Keratinocyte (primary cell): ENCODE data around the gene GRWD1. TPM values are rescaled to one million over a fixed set of nuclear protein-coding genes. Genes with fewer than 3 reads are reported as not detected.

Source experiments
- DNase-seq: peaks from one replicate; pipeline ENCODE4 v3.0.0-alpha.2; 2011; ENCODE audit warnings: low read depth, missing footprints, low spot score
- FAIRE-seq: peaks from 2 replicates; lab custom pipeline; 2011; peaks lifted over from hg19 to GRCh38; lab: Jason Lieb, UNC
- H2AFZ ChIP-seq: 2 replicates; pipeline ENCODE4 v1.6.0; 2012; ENCODE audit warnings: low read length, control low read depth, inconsistent platforms; ENCODE audit not compliant: control insufficient read depth
- H3K27ac ChIP-seq: 2 replicates; pipeline ENCODE4 v1.5.1; 2011; ENCODE audit warnings: low read length; ENCODE audit not compliant: control insufficient read depth, insufficient read depth
- H3K27me3 ChIP-seq: 3 replicates; pipeline ENCODE4 v1.6.0; 2011; ENCODE audit warnings: low read length; ENCODE audit not compliant: control insufficient read depth, insufficient read depth; ENCODE audit errors: extremely low read depth
- H3K36me3 ChIP-seq, 2 experiments: 2 replicates in 1 of 2; 3 replicates in 1 of 2; pipeline ENCODE4 v1.5.1; 2011; ENCODE audit warnings: low read length in 2 of 2, mild to moderate bottlenecking in 1 of 2; ENCODE audit not compliant: control insufficient read depth in 2 of 2, insufficient read depth in 2 of 2; ENCODE audit errors: extremely low read depth in 1 of 2
- H3K4me1 ChIP-seq: 3 replicates; pipeline ENCODE4 v1.5.1; 2011; ENCODE audit warnings: low read length; ENCODE audit not compliant: control insufficient read depth, insufficient read depth; ENCODE audit errors: extremely low read depth
- H3K4me2 ChIP-seq: 3 replicates; pipeline ENCODE4 v1.6.0; 2011; ENCODE audit warnings: low read depth, low read length; ENCODE audit not compliant: control insufficient read depth, insufficient read depth; ENCODE audit errors: extremely low read depth
- H3K4me3 ChIP-seq, 3 experiments: fragments of 200-600 bp in 1 of 3; sonication (generic) in 1 of 3; 2 replicates in 2 of 3; 3 replicates in 1 of 3; pipeline ENCODE4 v1.5.1; 2011 to 2016; ENCODE audit warnings: low read length in 3 of 3, mild to moderate bottlenecking in 3 of 3, control low read depth in 2 of 3, inconsistent platforms in 1 of 3, low read depth in 1 of 3, mixed read lengths in 1 of 3, mixed run types in 1 of 3, moderate library complexity in 1 of 3; ENCODE audit not compliant: control insufficient read depth in 2 of 3, insufficient read depth in 2 of 3; ENCODE audit errors: extremely low read depth in 1 of 3
- H3K79me2 ChIP-seq: 2 replicates; pipeline ENCODE4 v1.6.0; 2012; ENCODE audit warnings: low read length; ENCODE audit not compliant: control insufficient read depth, insufficient read depth
- H3K9ac ChIP-seq: 3 replicates; pipeline ENCODE4 v1.6.0; 2011; ENCODE audit warnings: low read length; ENCODE audit not compliant: control insufficient read depth, insufficient read depth; ENCODE audit errors: extremely low read depth
- H3K9me1 ChIP-seq: 3 replicates; pipeline ENCODE4 v1.6.0; 2011; ENCODE audit warnings: low read length; ENCODE audit not compliant: control insufficient read depth, insufficient read depth; ENCODE audit errors: extremely low read depth
- H3K9me3 ChIP-seq: 2 replicates; pipeline ENCODE4 v1.5.1; 2012; ENCODE audit warnings: low read depth, low read length; ENCODE audit not compliant: control insufficient read depth
- H4K20me1 ChIP-seq: 3 replicates; pipeline ENCODE4 v1.6.0; 2011; ENCODE audit warnings: low read length; ENCODE audit not compliant: control insufficient read depth, insufficient read depth; ENCODE audit errors: extremely low read depth
- CTCF ChIP-seq, 3 experiments: IDR thresholded peaks in 1 of 3; conservative IDR thresholded peaks in 1 of 3; optimal IDR thresholded peaks in 1 of 3; 2 replicates in 2 of 3; 3 replicates in 1 of 3; pipeline versions ENCODE3 to v1.5.1; 2011; ENCODE audit warnings: low read length in 3 of 3, mild to moderate bottlenecking in 3 of 3, moderate library complexity in 2 of 3, control low read depth in 1 of 3, inconsistent platforms in 1 of 3; ENCODE audit not compliant: insufficient read depth in 2 of 3; ENCODE audit errors: extremely low read depth in 1 of 3
- EZH2 ChIP-seq: IDR thresholded peaks from one replicate; pipeline ENCODE4 v1.6.1; 2012; ENCODE audit warnings: inconsistent platforms, mild to moderate bottlenecking, low read length, moderate library complexity
- dilution Hi-C: fragments of 300-500 bp; cut with MboI; formaldehyde crosslinking; loops from one replicate; pipeline ENCODE4 v1.7.0; 2020; ENCODE audit warnings: low sequenced_read_pairs; ENCODE audit not compliant: extremely low pct_ligation_motif_present
- polyA plus RNA-seq, 5 experiments: library from polyadenylated mRNA; depleted of rRNA in 3 of 5; stranded (reverse) in 3 of 5; stranded (forward) in 1 of 5; unstranded in 1 of 5; fragments of >200 nt; gene quantifications; 1 replicate in 1 of 5; 2 replicates in 3 of 5; 3 replicates in 1 of 5; pipeline versions ENCODE4 v1.2.1 to v1.2.3, GENCODE V29; 2011 to 2012; ENCODE audit warnings: missing spikeins in 2 of 5, low read depth in 1 of 5, low replicate concordance in 1 of 5

Gene GRWD1
- polyA plus RNA-seq, 1 donor (not counting 4 experiments of a cell fraction or from before 2014, with no cell fraction given), result 26.1 TPM

DNA sequence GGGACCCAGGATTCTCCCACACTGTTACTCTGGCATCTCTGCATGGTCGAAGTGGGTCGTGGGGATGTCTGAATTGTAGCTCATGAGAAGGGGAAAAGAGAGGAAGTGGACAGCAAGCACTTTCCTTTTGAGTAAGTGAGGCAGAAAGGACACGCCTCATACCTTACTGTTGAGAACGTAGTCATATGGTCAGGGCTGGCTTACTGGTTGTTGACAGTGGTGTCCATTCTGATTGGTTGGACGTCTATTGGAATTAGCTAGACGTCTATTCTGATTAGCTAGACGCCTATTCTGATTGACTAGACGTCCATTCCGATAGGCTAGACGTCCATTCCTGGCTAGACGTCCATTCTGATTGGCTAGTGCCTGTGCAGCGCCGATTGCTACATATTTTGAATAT is 39.9 kb upstream of the GRWD1 start:
- Histone ChIP-seq H3K27ac (no peak overlapping the region), H3K4me1 (peaks cover 5% of the 10 kb centered on the region), H3K27me3 (no peaks in the 10 kb centered on the region), H3K9ac (no peak overlapping the region), H3K36me3 (no peaks in the 10 kb centered on the region), H3K9me3 (no peaks in the 10 kb centered on the region), H3K9me1 (no peaks in the 10 kb centered on the region), H3K4me2 (no peak overlapping the region), H3K4me3 (no peak overlapping the region), H4K20me1 (no peaks in the 10 kb centered on the region), H2AFZ (no peak overlapping the region), H3K79me2 (no peaks in the 10 kb centered on the region)
- DNase-seq (no peak), FAIRE-seq (no peak)
- TF ChIP-seq CTCF (optimal IDR thresholded peaks at IDR 0.05 in 1 of 3, IDR thresholded peaks at IDR 0.05 in 1 of 3, conservative IDR thresholded peaks at IDR 0.05 in 1 of 3; ENCODE audit: extremely low read depth in 1 of 3, insufficient read depth in 2 of 3, low read length in 3 of 3), result no peak
- TF ChIP-seq EZH2, result no peak
- dilution Hi-C loops, result no loop called here

DNA sequence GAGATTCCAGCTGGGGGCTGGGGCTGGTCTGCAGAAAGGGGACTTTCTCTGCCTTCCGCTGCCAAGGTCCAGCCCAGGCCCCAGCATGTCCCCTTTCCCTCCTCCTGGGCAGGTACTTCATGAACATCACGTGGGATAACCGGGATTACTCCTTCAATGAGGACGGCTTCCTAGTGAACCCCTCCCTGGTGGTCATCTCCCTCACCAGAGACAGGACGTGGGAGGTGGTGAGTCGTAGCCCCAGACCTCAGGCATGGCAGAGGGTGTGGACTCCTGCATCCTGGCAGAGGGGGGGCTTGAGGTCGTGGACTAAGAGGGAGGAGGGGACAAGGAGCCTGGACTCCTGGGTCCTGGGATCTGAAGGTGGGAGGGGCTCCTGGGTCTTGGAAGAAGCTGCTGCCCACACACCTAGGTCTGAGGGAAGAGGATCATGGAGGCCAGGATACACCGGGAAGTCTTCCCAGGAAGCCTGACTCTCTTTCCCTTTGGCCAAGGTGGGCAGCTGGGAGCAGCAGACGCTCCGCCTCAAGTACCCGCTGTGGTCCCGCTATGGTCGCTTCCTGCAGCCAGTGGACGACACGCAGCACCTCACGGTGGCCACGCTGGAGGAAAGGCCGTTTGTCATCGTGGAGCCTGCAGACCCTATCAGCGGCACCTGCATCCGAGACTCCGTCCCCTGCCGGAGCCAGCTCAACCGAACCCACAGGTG is 31.8 kb upstream of the GRWD1 start:
- H3K27ac ChIP-seq, result no peak overlapping the region
- dilution Hi-C loops, result no loop called here
- H3K9me1 ChIP-seq, result no peaks in the 10 kb centered on the region
- peaks cover 8% of the 10 kb centered on the region for H3K4me1 ChIP-seq
- peak overlapping the region; percentile 64 for H3K4me2 ChIP-seq
- H3K9ac ChIP-seq, result no peak overlapping the region
- no peaks in the 10 kb centered on the region for H3K79me2 ChIP-seq
- no peaks in the 10 kb centered on the region for H3K36me3 ChIP-seq
- TF ChIP-seq CTCF (optimal IDR thresholded peaks at IDR 0.05 in 1 of 3, IDR thresholded peaks at IDR 0.05 in 1 of 3, conservative IDR thresholded peaks at IDR 0.05 in 1 of 3; ENCODE audit: extremely low read depth in 1 of 3, insufficient read depth in 2 of 3, low read length in 3 of 3), result no peak
- no peak for DNase-seq
- H3K9me3 ChIP-seq, result no peaks in the 10 kb centered on the region
- no peak overlapping the region for H3K4me3 ChIP-seq
- FAIRE-seq, result no peak
- no peaks in the 10 kb centered on the region for H3K27me3 ChIP-seq
- no peak overlapping the region for H2AFZ ChIP-seq
- H4K20me1 ChIP-seq, result no peaks in the 10 kb centered on the region
